Natural killer cell (primary cell): ENCODE data around the gene PHETA1. TPM values are rescaled to one million over a fixed set of nuclear protein-coding genes. Genes with fewer than 3 reads are reported as not detected.

Source experiments
- ATAC-seq, 3 donors: fragments of 150-1000 bp in 2 of 3; fragments of 200-7000 bp in 1 of 3; cut with Tn5 transposase; 1 replicate in 1 of 3; 2 replicates in 2 of 3; pipeline ENCODE4 v1.10.0; 2021; ENCODE audit warnings: mild to moderate bottlenecking in 2 of 3, moderate library complexity in 2 of 3
- DNase-seq, 2 donors: peaks; one replicate each; pipeline versions ENCODE4 v3.0.0 to v3.0.0-alpha.2; 2013 to 2021; ENCODE audit warnings: mixed read lengths in 1 of 2
- H3K27ac ChIP-seq: one replicate; pipeline ENCODE4 v1.5.1; 2013; ENCODE audit warnings: mild to moderate bottlenecking, low read length
- H3K27me3 ChIP-seq: one replicate; pipeline ENCODE4 v1.6.1; 2013; ENCODE audit warnings: low read length; ENCODE audit not compliant: control insufficient read depth, insufficient read depth
- H3K36me3 ChIP-seq: one replicate; pipeline ENCODE4 v1.6.1; 2013; ENCODE audit warnings: low read length; ENCODE audit not compliant: control insufficient read depth, insufficient read depth
- H3K4me1 ChIP-seq: one replicate; pipeline ENCODE4 v1.6.1; 2013; ENCODE audit warnings: low read length; ENCODE audit not compliant: control insufficient read depth, insufficient read depth
- H3K4me3 ChIP-seq: one replicate; pipeline ENCODE4 v1.5.1; 2013; ENCODE audit warnings: low read length
- H3K9me3 ChIP-seq: one replicate; pipeline ENCODE4 v1.6.1; 2013; ENCODE audit warnings: low read length; ENCODE audit not compliant: control insufficient read depth, insufficient read depth
- H3K27ac Mint-ChIP-seq, 2 donors: one replicate each; pipeline ENCODE4 v1.8.0; 2022; ENCODE audit warnings: mild to moderate bottlenecking in 2 of 2, mixed read lengths in 2 of 2, moderate library complexity in 1 of 2
- H3K27me3 Mint-ChIP-seq, 2 donors: one replicate each; pipeline ENCODE4 v1.8.0; 2022; ENCODE audit warnings: low read depth in 2 of 2, mixed read lengths in 2 of 2
- H3K36me3 Mint-ChIP-seq: one replicate; pipeline ENCODE4 v1.8.0; 2022; ENCODE audit warnings: mixed read lengths
- H3K4me1 Mint-ChIP-seq, 2 donors: one replicate each; pipeline ENCODE4 v1.8.0; 2022; ENCODE audit warnings: mixed read lengths in 2 of 2
- H3K4me3 Mint-ChIP-seq: one replicate; pipeline ENCODE4 v1.8.0; 2022; ENCODE audit warnings: mild to moderate bottlenecking, moderate library complexity, mixed read lengths
- H3K9me3 Mint-ChIP-seq, 2 donors: one replicate each; pipeline ENCODE4 v1.8.0; 2022; ENCODE audit warnings: mixed read lengths in 2 of 2
- WGBS: methylation state at CpG from one replicate; pipeline ENCODE4 v1.1.7; 2013; ENCODE audit warnings: missing lambda C conversion rate; ENCODE audit not compliant: insufficient coverage; 5-methylcytosine and 5-hydroxymethylcytosine counted together
- intact Hi-C: fragments of 100-400 bp; cut with micrococcal nuclease; formaldehyde crosslinking; loops from one replicate; pipeline ENCODE4 v1.14.2; 2022
- total RNA-seq, 4 donors: library from RNA; stranded (reverse); fragments of 120-200 nt in 1 of 4; gene quantifications; one replicate each; pipeline versions ENCODE4 v1.2.3 to v1.2.4, GENCODE V29; 2013 to 2022
- TF ChIP-seq, protein P1 (sequence below): fragments of 200-600 bp; IDR thresholded peaks from one replicate; pipeline ENCODE4 v1.8.0; 2022; ENCODE audit warnings: antibody characterized with exemption

PHETA1 gene
- total RNA-seq, 3 donors from 2014 or later (not counting 1 experiment from before 2014, with no cell fraction given) = 3.4 to 3.8 (median 3.5) TPM

DNA sequence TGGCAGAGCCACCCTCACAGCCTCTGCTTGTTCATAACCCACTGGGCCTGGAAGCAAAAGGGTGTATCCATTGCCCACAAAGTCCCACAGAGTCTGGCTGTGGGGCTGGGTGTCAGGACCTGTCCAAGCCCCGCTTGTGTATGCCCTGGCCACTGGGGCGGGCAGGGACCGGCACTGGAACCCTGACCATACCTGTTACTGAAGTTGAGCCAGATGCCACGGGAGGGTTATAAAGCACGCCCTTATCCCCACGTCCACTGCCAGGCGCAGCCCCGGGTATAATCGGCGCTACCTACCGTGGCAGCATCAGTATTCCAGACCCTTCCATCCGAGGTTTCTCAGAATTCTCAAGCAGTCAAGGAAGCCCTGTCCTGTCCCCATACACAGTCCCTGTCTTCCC, 40.8 kb downstream of the PHETA1 start:
- Histone ChIP-seq H3K4me1 (peaks cover 5% of the 10 kb centered on the region), H3K4me3 (no peak overlapping the region), H3K27me3 (no peaks in the 10 kb centered on the region), H3K36me3 (no peaks in the 10 kb centered on the region), H3K9me3 (no peaks in the 10 kb centered on the region), H3K27ac (no peak overlapping the region)
- no peak for DNase-seq
- Mint-ChIP-seq H3K9me3 (no peaks in the 10 kb centered on the region), H3K4me1 (peaks cover 11 to 12% of the 10 kb centered on the region in 2 donors), H3K27me3 (peaks cover 8 to 15% of the 10 kb centered on the region in 2 donors), H3K4me3 (no peak overlapping the region), H3K36me3 (no peaks in the 10 kb centered on the region), H3K27ac (no peak overlapping the region)
- 94% methylated on average over 12 of the region's 12 CpGs for WGBS
- intact Hi-C loops = no loop called here
- ATAC-seq = no peak
- TF ChIP-seq, protein P1, sequence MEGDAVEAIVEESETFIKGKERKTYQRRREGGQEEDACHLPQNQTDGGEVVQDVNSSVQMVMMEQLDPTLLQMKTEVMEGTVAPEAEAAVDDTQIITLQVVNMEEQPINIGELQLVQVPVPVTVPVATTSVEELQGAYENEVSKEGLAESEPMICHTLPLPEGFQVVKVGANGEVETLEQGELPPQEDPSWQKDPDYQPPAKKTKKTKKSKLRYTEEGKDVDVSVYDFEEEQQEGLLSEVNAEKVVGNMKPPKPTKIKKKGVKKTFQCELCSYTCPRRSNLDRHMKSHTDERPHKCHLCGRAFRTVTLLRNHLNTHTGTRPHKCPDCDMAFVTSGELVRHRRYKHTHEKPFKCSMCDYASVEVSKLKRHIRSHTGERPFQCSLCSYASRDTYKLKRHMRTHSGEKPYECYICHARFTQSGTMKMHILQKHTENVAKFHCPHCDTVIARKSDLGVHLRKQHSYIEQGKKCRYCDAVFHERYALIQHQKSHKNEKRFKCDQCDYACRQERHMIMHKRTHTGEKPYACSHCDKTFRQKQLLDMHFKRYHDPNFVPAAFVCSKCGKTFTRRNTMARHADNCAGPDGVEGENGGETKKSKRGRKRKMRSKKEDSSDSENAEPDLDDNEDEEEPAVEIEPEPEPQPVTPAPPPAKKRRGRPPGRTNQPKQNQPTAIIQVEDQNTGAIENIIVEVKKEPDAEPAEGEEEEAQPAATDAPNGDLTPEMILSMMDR = no peak

DNA sequence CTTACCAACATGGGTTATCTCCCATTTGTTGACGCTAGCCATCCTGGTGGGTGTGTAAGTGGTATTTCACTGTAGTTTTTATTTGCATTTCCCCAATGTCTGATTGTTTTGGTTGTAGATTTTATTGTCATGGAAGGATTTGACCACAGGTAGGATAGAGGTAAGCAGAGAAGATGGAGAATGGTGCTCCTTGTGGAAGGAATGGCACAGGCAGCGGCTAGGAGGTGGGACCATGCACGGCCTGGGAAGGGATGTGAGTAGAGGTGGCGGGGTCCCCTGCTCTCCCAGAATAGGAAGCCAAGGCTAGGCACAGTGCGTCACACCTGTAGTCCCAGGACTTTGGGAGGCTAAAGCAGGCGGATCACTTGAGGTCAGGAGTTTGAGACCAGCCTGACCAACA, 41.4 kb downstream of the PHETA1 start:
- Histone ChIP-seq H3K9me3 (no peaks in the 10 kb centered on the region), H3K4me3 (no peak overlapping the region), H3K27me3 (no peaks in the 10 kb centered on the region), H3K36me3 (no peaks in the 10 kb centered on the region), H3K4me1 (peaks cover 5% of the 10 kb centered on the region), H3K27ac (no peak overlapping the region)
- intact Hi-C loops = no loop called here
- Mint-ChIP-seq H3K4me1 (peaks cover 11 to 12% of the 10 kb centered on the region in 2 donors), H3K27me3 (peaks cover 8 to 15% of the 10 kb centered on the region in 2 donors), H3K9me3 (no peaks in the 10 kb centered on the region), H3K4me3 (no peak overlapping the region), H3K36me3 (no peaks in the 10 kb centered on the region), H3K27ac (no peak overlapping the region)
- TF ChIP-seq, protein P1 = no peak
- 95% methylated on average over 6 of the region's 6 CpGs for WGBS
- ATAC-seq (no peak), DNase-seq (no peak)

DNA sequence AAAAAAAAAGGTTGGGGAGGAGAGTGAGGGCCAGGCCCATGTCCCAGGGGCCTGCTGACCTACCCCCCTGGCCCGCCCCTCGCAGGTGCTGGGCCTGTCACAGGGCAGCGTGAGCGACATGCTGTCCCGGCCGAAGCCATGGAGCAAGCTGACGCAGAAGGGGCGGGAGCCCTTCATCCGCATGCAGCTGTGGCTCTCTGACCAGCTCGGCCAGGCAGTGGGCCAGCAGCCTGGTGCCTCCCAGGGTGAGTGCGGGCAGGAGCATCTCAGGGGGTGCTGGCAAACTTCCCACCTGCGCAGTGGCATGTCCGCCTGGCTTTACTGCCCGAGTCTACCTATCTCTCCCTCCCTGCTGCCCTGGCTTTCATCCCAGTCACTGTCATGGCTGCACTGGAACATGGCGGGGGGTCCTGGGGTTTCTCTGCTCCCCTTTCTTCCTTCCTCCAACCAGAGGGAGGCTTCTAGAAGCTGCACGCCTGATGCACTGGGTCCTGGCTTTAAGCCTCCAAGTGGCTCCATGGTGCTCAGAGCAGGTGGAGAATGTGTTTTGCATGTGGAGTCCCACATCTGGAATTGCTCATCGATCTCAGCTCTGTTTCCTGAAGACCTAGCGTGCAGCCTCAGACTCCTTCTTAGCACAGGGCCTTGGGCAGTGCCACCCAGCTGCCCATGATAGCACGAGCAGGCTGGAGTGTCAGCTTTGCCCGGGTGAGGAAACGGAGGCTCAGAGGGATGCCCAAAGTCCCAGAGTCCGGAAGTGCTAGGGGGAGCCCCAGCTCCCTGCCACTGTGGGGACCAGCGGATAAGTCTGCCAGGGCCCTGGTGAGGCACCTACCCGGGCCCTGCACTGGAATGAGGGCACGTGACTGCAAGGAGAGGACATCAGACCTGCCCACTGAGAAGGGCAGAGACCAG, 46.3 kb downstream of the PHETA1 start:
- H3K4me3 ChIP-seq = no peak overlapping the region
- H3K9me3 ChIP-seq = no peaks in the 10 kb centered on the region
- H3K36me3 ChIP-seq = no peaks in the 10 kb centered on the region
- DNase-seq = no peak
- WGBS = 92% methylated on average over 25 of the region's 25 CpGs
- Mint-ChIP-seq H3K27ac (no peak overlapping the region), H3K4me1 (peaks cover 11 to 12% of the 10 kb centered on the region in 2 donors), H3K4me3 (no peak overlapping the region), H3K27me3 (peaks cover 0 to 8% of the 10 kb centered on the region in 2 donors), H3K36me3 (no peaks in the 10 kb centered on the region), H3K9me3 (no peaks in the 10 kb centered on the region)
- peaks cover 5% of the 10 kb centered on the region for H3K4me1 ChIP-seq
- intact Hi-C loops = no loop called here
- H3K27me3 ChIP-seq = no peaks in the 10 kb centered on the region
- H3K27ac ChIP-seq = no peak overlapping the region
- no peak for ATAC-seq
- TF ChIP-seq, protein P1 = no peak
